Stimulated activated naive CD8-positive, alpha-beta T cell treated with anti-CD3 and anti-CD28 coated beads, Interleukin-15, amount 100 ng/mL, for 72 hours (primary cell): ENCODE measurements around the gene BMP10.

Experiments used
- ATAC-seq: fragments of 150-1000 bp; cut with Tn5 transposase; 2 replicates; pipeline ENCODE4 v1.10.0; 2021; ENCODE audit warnings: mild to moderate bottlenecking, moderate library complexity
- DNase-seq, 2 donors: peaks; one replicate each; pipeline ENCODE4 v3.0.0; 2021 to 2022
- H3K27ac Mint-ChIP-seq, 2 donors: one replicate each; pipeline ENCODE4 v1.8.0; 2022; ENCODE audit warnings: mild to moderate bottlenecking in 2 of 2, mixed read lengths in 2 of 2, moderate library complexity in 2 of 2
- H3K27me3 Mint-ChIP-seq: one replicate; pipeline ENCODE4 v1.8.0; 2022; ENCODE audit warnings: mixed read lengths
- H3K4me1 Mint-ChIP-seq: one replicate; pipeline ENCODE4 v1.8.0; 2022; ENCODE audit warnings: mild to moderate bottlenecking, mixed read lengths
- H3K4me3 Mint-ChIP-seq, 2 donors: one replicate each; pipeline ENCODE4 v1.8.0; 2022; ENCODE audit warnings: mild to moderate bottlenecking in 2 of 2, mixed read lengths in 2 of 2, moderate library complexity in 1 of 2
- H3K9me3 Mint-ChIP-seq, 2 donors: one replicate each; pipeline ENCODE4 v1.8.0; 2022; ENCODE audit warnings: mixed read lengths in 2 of 2

The BMP10 gene

GRCh38 chr2:68847751-68848150, 23.4 kb downstream of the BMP10 start:
- no peaks in the 10 kb centered on the region for H3K9me3 Mint-ChIP-seq
- ATAC-seq (no peak), DNase-seq (no peak)
- H3K4me1 Mint-ChIP-seq, result no peaks in the 10 kb centered on the region
- H3K27me3 Mint-ChIP-seq, result peaks cover 22% of the 10 kb centered on the region
- H3K27ac Mint-ChIP-seq, result no peak overlapping the region
- H3K4me3 Mint-ChIP-seq, result no peak overlapping the region

DNA sequence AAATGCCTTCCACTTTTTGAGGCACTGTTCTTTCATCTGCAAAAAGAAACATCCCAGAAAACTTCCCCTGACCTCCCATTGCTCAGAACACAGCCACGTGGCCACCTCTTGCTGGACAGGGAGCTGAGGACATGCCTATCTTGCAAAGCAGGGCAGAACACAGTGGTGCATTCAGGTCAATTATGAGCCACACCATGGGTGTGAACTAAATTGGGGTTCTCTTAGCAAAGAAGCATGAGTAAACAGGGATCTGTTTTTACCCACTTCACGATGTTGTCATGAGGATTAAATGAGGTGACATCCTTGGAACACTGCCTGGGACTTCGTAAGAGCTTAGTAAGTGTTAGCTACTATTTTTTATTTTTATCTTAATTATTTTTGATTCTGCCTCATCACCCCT, 25.1 kb downstream of the BMP10 start:
- no peaks in the 10 kb centered on the region for H3K4me1 Mint-ChIP-seq
- H3K9me3 Mint-ChIP-seq, result no peaks in the 10 kb centered on the region
- DNase-seq (no peak), ATAC-seq (no peak)
- no peak overlapping the region for H3K27ac Mint-ChIP-seq
- H3K27me3 Mint-ChIP-seq, result peaks cover 22% of the 10 kb centered on the region
- no peak overlapping the region for H3K4me3 Mint-ChIP-seq

DNA sequence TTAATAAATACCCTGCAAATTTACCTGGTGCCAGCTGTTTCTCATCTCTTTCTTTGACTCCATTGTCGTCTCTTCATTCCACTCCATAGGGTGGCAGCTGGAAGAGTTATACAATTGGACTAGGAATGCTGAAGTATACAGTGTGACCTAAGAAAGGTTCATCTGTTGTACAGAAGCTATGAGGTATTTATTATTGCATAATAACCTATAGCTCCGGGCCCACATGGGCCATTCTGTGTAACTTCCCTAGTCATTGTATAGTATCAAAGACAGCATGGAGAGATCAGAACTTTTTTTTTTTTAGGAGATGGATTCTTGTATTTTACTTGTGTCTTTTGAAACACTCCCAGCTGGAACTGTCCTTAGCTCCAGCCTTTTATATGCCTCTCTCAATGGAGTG, 26.2 kb downstream of the BMP10 start:
- H3K4me1 Mint-ChIP-seq, result no peaks in the 10 kb centered on the region
- H3K27ac Mint-ChIP-seq, result no peak overlapping the region

DNA sequence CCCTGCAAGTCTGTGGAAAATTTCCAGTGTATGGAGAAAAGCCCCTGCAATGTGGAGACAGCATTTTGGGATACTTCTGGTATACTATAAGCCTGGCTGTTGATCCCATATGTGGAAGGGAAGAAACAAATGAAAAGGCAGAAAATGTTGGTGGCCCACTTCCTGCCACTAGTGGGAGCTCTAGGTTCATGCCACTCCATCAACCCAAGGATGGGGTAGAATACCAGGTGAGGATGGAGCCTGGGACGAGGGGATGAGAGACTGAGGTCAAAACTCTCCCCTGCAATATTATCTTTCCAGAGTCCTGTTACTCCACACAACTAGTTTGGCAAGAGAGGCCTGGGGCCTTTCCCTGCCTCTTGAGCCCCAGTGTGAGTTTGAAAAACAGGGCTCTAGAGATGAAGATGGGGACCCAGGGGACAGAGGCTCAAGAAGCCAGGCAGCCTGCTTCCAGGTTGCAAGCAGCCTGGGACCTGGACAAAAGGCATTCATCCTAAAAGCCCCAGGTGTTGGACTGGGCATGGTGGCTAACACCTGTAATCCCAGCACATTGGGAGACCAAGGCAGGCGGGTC, 31.9 kb downstream of the BMP10 start:
- ATAC-seq (no peak), DNase-seq (peak in 1 of 2 donors; percentile 34)
- Mint-ChIP-seq H3K27ac (no peak overlapping the region), H3K4me1 (peaks cover 30% of the 10 kb centered on the region), H3K9me3 (no peaks in the 10 kb centered on the region), H3K4me3 (no peak overlapping the region), H3K27me3 (no peaks in the 10 kb centered on the region)

More for the DNA sequence above, 26.2 kb downstream of the BMP10 start:
- no peak overlapping the region for H3K4me3 Mint-ChIP-seq
- H3K27me3 Mint-ChIP-seq, result peaks cover 22% of the 10 kb centered on the region
- DNase-seq, result no peak
- H3K9me3 Mint-ChIP-seq, result no peaks in the 10 kb centered on the region
- ATAC-seq, result no peak

- no peak for ATAC-seq
- Mint-ChIP-seq H3K9me3 (no peaks in the 10 kb centered on the region), H3K4me3 (no peak overlapping the region), H3K27ac (no peak overlapping the region), H3K4me1 (peaks cover 36% of the 10 kb centered on the region), H3K27me3 (no peaks in the 10 kb centered on the region)
- no peak for DNase-seq
These were observed 32.6 kb downstream of the BMP10 start for GRCh38 chr2:68838641-68839040.

DNA sequence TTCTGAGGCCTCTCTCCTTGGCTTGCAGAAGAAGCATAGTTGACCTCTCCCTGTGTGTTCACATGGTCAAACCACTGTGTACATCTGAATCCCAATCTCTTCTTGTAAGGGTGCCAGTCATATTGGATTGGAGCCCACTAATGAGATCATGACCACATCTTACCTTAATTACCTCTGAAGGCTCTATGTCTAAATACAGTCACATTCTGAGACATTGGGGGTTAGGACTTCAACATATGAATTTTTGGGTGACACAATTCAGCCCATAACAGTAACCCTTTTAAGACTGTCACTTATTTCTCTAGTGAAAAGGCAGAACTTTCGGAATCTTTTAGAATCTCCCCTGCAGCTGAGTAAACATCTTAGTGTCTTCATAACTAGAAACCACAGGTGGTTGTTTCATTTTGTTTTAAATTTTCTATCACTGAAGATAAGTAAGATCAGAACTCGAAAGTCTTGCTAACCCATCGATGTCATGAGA, 33.3 kb downstream of the BMP10 start:
- Mint-ChIP-seq H3K4me1 (peaks cover 43% of the 10 kb centered on the region), H3K4me3 (peak overlapping the region in 1 of 2 donors; percentile 18), H3K27me3 (no peaks in the 10 kb centered on the region), H3K27ac (peak overlapping the region in 1 of 2 donors; percentile 81), H3K9me3 (no peaks in the 10 kb centered on the region)
- DNase-seq (no peak), ATAC-seq (peak; percentile 89)

GRCh38 chr2:68837164-68837860, 33.9 kb downstream of the BMP10 start:
- DNase-seq (peak; percentile 54 to 61), ATAC-seq (peak; percentile 39)
- no peaks in the 10 kb centered on the region for H3K27me3 Mint-ChIP-seq
- no peak overlapping the region for H3K4me3 Mint-ChIP-seq
- H3K27ac Mint-ChIP-seq, result peak overlapping the region in 1 of 2 donors; percentile 81
- peaks cover 49% of the 10 kb centered on the region for H3K4me1 Mint-ChIP-seq
- H3K9me3 Mint-ChIP-seq, result no peaks in the 10 kb centered on the region

GRCh38 chr2:68835621-68836020, 35.6 kb downstream of the BMP10 start:
- H3K27ac Mint-ChIP-seq, result no peak overlapping the region
- H3K9me3 Mint-ChIP-seq, result no peaks in the 10 kb centered on the region
- peaks cover 66% of the 10 kb centered on the region for H3K4me1 Mint-ChIP-seq
- DNase-seq (no peak), ATAC-seq (no peak)
- H3K27me3 Mint-ChIP-seq, result no peaks in the 10 kb centered on the region
- no peak overlapping the region for H3K4me3 Mint-ChIP-seq

DNA sequence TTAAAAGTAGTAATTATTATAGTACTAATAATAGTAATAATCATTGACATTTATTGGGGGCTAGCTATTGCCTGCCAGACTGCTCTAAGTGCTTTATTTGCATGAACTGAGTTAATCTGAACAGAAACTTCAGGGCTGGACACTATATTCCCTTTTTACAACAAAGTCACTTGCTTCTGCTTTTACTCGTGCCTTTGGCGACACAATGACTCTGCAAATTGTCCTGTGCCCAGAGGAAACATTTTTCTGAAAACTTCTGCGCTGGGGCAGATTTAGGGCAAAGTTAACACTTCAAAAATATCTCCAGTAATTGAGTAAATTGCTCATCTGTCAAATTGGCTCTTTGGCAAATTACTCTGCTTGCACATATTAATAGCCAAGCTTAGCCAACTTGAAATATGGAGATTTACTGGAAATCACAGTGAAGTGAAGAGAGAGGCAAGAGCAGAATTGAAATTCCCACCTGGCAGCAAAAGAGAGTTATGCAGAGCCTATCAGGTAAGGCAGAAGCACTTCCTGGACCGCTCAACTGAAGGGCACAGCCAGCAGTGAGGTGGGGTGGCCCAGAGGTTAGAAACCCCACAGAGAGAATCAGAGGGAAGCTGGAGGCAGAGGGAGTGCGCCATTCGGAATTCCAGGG, 36.3 kb downstream of the BMP10 start:
- no peak overlapping the region for H3K4me3 Mint-ChIP-seq
- no peak overlapping the region for H3K27ac Mint-ChIP-seq
- H3K4me1 Mint-ChIP-seq, result peaks cover 74% of the 10 kb centered on the region
- H3K9me3 Mint-ChIP-seq, result no peaks in the 10 kb centered on the region
- no peak for ATAC-seq
- H3K27me3 Mint-ChIP-seq, result no peaks in the 10 kb centered on the region
- no peak for DNase-seq

GRCh38 chr2:68833162-68833561, 38.0 kb downstream of the BMP10 start:
- DNase-seq (no peak), ATAC-seq (no peak)
- H3K9me3 Mint-ChIP-seq, result no peaks in the 10 kb centered on the region
- peaks cover 86% of the 10 kb centered on the region for H3K4me1 Mint-ChIP-seq
- H3K27ac Mint-ChIP-seq, result peak overlapping the region in 1 of 2 donors; percentile 19
- H3K27me3 Mint-ChIP-seq, result no peaks in the 10 kb centered on the region
- H3K4me3 Mint-ChIP-seq, result peak overlapping the region in 1 of 2 donors; percentile 50

- ATAC-seq (peak; percentile 83), DNase-seq (peak; percentile 33 to 66)
- H3K27me3 Mint-ChIP-seq, result no peaks in the 10 kb centered on the region
- peak overlapping the region; percentile 78 to 91 for H3K27ac Mint-ChIP-seq
- H3K4me1 Mint-ChIP-seq, result peaks cover 86% of the 10 kb centered on the region
- peak overlapping the region; percentile 50 to 72 for H3K4me3 Mint-ChIP-seq
- no peaks in the 10 kb centered on the region for H3K9me3 Mint-ChIP-seq
These were observed 38.8 kb downstream of the BMP10 start for GRCh38 chr2:68832233-68832869.

DNA sequence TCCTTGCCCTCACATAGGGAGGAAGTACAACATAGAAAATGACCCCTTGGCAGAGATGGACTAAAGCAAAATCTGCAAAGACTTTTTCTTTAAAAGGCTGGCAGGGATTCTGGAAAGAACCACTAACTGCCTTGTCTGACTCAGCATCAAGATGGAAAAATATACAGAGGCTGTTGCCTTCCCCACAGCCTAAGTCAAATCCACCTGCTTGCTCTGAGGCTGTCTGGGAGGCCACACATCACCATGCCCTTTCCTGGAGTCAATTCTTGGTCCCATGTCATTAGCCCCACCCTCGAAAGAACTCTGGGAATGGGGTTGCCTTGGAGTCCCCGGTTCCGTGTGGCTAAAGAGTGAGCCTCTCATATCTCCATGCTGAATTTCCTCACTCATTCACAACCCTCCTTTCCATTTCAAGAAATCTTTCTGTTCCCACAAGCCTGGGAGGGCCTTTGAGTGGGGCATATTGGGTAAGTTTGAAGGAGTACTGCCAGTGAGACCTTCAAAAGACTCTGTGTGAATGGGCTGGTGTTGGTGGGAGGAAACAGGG, 39.4 kb downstream of the BMP10 start:
- Mint-ChIP-seq H3K27me3 (no peaks in the 10 kb centered on the region), H3K4me3 (peak overlapping the region; percentile 50 to 72), H3K27ac (peak overlapping the region in 1 of 2 donors; percentile 91), H3K4me1 (peaks cover 80% of the 10 kb centered on the region), H3K9me3 (no peaks in the 10 kb centered on the region)
- ATAC-seq (no peak), DNase-seq (no peak)

DNA sequence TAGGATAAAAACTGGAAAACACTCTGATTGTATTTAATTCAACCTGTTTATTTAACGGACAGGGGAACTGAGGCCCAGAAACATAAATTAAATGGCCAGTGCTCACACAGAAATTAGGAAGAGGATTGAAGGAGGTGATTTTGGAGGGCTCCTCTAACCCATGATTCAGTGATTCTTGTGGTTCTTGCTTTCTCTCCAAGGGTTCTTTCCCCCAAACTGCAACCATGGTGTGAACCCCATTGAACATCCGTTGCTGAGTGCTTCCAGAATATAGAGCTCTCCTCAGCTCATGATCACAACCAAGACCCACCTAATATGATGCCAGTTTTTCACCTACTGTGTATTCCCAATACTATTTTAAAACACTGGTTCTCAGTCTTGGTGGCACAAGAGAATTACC, 41.4 kb downstream of the BMP10 start:
- Mint-ChIP-seq H3K27me3 (no peaks in the 10 kb centered on the region), H3K27ac (peak overlapping the region; percentile 63 to 88), H3K4me3 (peak overlapping the region; percentile 70 to 74), H3K9me3 (no peaks in the 10 kb centered on the region), H3K4me1 (peaks cover 70% of the 10 kb centered on the region)
- peak in 1 of 2 donors; percentile 28 for DNase-seq
- ATAC-seq, result peak; percentile 50

DNA sequence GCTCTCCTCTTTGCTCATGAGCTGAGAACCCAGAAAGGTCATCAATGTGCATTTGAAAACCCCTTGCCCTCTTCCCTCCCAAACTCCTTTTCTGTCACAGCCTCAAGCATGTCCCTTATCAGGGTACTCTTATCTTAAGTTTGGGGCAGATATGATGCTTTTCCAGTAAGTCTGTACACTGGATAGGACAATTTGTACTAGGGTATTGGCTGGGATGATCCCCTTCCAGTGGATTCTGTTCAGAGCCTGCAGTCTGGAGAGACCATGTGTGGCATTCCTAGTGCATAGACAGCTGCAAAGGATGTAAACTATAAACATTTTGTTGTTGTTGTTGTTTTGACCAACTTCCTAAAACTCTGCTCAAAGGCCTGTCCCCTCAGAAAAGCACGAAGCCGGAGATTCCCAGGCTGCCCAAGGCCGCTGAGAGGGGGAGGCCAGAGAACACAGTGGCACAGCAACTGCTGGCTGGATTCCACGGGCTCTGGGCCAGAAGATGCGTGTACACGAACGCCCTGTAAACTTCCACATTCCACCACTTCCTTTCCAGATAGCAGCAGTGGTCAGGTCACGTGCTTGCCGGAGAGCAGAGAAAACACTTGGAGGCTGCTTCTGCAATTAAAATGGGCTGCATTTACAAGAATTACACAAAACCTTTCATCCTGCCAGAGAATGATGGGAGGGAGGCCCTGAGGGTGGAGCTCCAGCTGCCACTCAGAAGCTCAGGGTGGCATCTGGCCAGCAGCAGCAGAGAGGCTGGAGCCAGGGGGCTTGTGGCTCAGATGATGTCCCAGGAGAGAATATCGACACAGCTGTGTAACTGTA, 42.1 kb downstream of the BMP10 start:
- Mint-ChIP-seq H3K4me3 (peak overlapping the region; percentile 70 to 74), H3K27ac (peak overlapping the region; percentile 63 to 88), H3K4me1 (peaks cover 67% of the 10 kb centered on the region), H3K9me3 (no peaks in the 10 kb centered on the region), H3K27me3 (no peaks in the 10 kb centered on the region)
- DNase-seq (peak; percentile 30 to 71), ATAC-seq (peak; percentile 53)

DNA sequence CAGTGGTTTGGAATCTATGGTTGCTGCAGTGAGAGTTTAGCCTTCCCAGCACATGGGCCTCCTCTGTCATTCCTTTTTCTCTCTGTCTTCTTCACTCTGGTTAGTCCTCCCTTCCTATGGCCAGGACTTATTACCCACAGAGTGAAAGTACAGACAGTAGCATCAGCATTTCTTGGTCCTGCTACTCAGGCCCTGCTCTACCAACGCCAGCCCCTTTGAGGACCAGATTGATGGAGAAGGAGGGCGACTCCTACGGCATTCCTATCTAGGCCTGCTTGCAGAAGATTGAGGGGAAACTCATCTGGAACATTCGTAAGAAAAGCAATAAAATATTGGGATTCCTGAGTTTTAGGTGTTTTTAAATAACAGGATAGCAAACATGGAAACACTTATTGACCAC, 43.5 kb downstream of the BMP10 start:
- H3K27me3 Mint-ChIP-seq, result no peaks in the 10 kb centered on the region
- no peak for DNase-seq
- H3K9me3 Mint-ChIP-seq, result no peaks in the 10 kb centered on the region
- no peak overlapping the region for H3K4me3 Mint-ChIP-seq
- no peak overlapping the region for H3K27ac Mint-ChIP-seq
- peaks cover 53% of the 10 kb centered on the region for H3K4me1 Mint-ChIP-seq
- ATAC-seq, result no peak
